ENCODE data around the gene ATP11A. TPM values are rescaled to one million over a fixed set of nuclear protein-coding genes. Genes with fewer than 3 reads are reported as not detected.

ATP11A gene
- total RNA-seq, 1 experiment from 2014 or later, result 65.3 TPM

DNA sequence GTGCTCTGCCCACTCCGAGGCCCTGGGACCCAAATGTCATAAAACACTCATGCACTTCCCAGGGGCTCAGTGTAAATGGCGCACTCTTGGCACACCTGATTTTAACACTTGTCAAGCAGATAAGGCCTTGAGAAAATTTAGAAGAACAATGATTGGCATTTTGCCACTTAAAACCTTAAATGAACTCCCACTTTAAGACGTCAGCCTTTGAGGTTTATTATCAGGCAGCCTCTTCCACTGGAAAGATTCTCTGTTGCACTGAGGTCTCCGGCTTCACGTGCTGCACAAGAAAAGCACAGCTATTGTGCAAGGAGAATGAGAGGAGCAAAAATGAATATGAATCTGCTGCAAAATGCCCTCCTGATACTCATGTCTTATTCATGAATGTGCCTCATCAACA lies 38.5 kb upstream of the ATP11A start:
- no peak overlapping the region for H3K9ac ChIP-seq (ENCODE audit: extremely low read depth, insufficient read length, low read length)
- Mint-ChIP-seq H3K9me3 (no peaks in the 10 kb centered on the region), H3K27ac (no peak overlapping the region), H3K4me3 (no peak overlapping the region), H3K36me3 (ENCODE audit: insufficient read depth in 1 of 3, low read depth in 3 of 3) (no peaks in the 10 kb centered on the region), H3K27me3 (ENCODE audit: low read depth) (peaks cover 17% of the 10 kb centered on the region), H3K4me1 (peaks cover 20 to 22% of the 10 kb centered on the region in 2 experiments)
- no peak overlapping the region for H2BK20ac ChIP-seq (ENCODE audit: low read depth, low read length, poor library complexity, severe bottlenecking)
- no peaks in the 10 kb centered on the region for H3K4me1 ChIP-seq (ENCODE audit: insufficient read depth, low read length)
- H3K4me2 ChIP-seq (ENCODE audit: insufficient read depth, insufficient read length, low read length), result no peak overlapping the region
- no peak overlapping the region for H2BK12ac ChIP-seq (ENCODE audit: insufficient read length, low read depth, low read length)
- H2AFZ ChIP-seq (ENCODE audit: low read length), result no peak overlapping the region
- H3K18ac ChIP-seq (ENCODE audit: insufficient read length, low read depth, low read length), result no peak overlapping the region
- TF ChIP-seq CTCF (conservative IDR thresholded peaks at IDR 0.05), result no peak
- H3K27me3 ChIP-seq (ENCODE audit: insufficient read depth, low read length), result no peaks in the 10 kb centered on the region
- H2BK120ac ChIP-seq (ENCODE audit: low read depth, low read length, poor library complexity, severe bottlenecking), result no peak overlapping the region
- no peak overlapping the region for H3K56ac ChIP-seq (ENCODE audit: insufficient read length, low read depth, low read length)
- H3K23me2 ChIP-seq (ENCODE audit: insufficient read length, low read depth, low read length, poor library complexity, severe bottlenecking), result no peaks in the 10 kb centered on the region
- no peak overlapping the region for H2AK5ac ChIP-seq (ENCODE audit: insufficient read length, low read length)
- H4K91ac ChIP-seq (ENCODE audit: insufficient read length, low read depth, low read length), result no peak overlapping the region
- no peak overlapping the region for H2BK5ac ChIP-seq (ENCODE audit: insufficient read length, low read length)
- no peak overlapping the region for H3K27ac ChIP-seq (ENCODE audit: insufficient read length, low read depth, low read length)
- H3K9me3 ChIP-seq (ENCODE audit: control insufficient read depth, low read depth, low read length), result no peaks in the 10 kb centered on the region
- H3K79me2 ChIP-seq (ENCODE audit: insufficient read depth, low read length), result no peaks in the 10 kb centered on the region
- no peak for DNase-seq
- H3K4ac ChIP-seq (ENCODE audit: low read depth, low read length), result no peak overlapping the region
- H4K20me1 ChIP-seq (ENCODE audit: control insufficient read depth, insufficient read depth, insufficient read length), result no peaks in the 10 kb centered on the region
- no peak overlapping the region for H2BK15ac ChIP-seq (ENCODE audit: low read depth, low read length)
- H3K14ac ChIP-seq (ENCODE audit: insufficient read depth, low read length), result no peak overlapping the region
- no peak overlapping the region for H3K23ac ChIP-seq (ENCODE audit: insufficient read length, low read depth, low read length)
- H3K79me1 ChIP-seq (ENCODE audit: insufficient read depth, low read depth, low read length, poor library complexity, severe bottlenecking), result no peaks in the 10 kb centered on the region
- no peak overlapping the region for H4K8ac ChIP-seq (replicated peaks; ENCODE audit: insufficient read length, low read depth, low read length)
- no CpG with 5 or more reads among the region's 5 CpGs for WGBS (ENCODE audit: extremely low coverage, insufficient read length, low lambda C conversion rate)
- no peak overlapping the region for H4K5ac ChIP-seq (ENCODE audit: insufficient read length, low read depth, low read length)
- no peak overlapping the region for H3T11ph ChIP-seq (ENCODE audit: low read length)

Data from H9 (cell line).